Transverse colon (tissue), 3 donors: ENCODE results near the gene PLD5.

Experiments used
- EP300 ChIP-seq: sonication (generic); formaldehyde crosslinking; IDR thresholded peaks from one replicate; pipeline ENCODE4 v1.6.1; 2017; ENCODE audit warnings: antibody characterized with exemption, low read depth
- POLR2A ChIP-seq: fragments of 450-650 bp; IDR thresholded peaks from one replicate; pipeline ENCODE4 v1.6.1; 2016; ENCODE audit warnings: antibody characterized with exemption, mild to moderate bottlenecking, moderate library complexity
- TF ChIP-seq, protein P1 (sequence below), 5 experiments: fragments of 200-600 bp in 3 of 5; fragments of 450-650 bp in 2 of 5; sonication (generic) in 3 of 5; IDR thresholded peaks; 1 replicate in 2 of 5; 2 replicates in 3 of 5; pipeline ENCODE4 v1.5.1; 2016 to 2017; ENCODE audit warnings: antibody characterized with exemption in 5 of 5, inconsistent platforms in 3 of 5, mild to moderate bottlenecking in 2 of 5, moderate library complexity in 1 of 5

DNA sequence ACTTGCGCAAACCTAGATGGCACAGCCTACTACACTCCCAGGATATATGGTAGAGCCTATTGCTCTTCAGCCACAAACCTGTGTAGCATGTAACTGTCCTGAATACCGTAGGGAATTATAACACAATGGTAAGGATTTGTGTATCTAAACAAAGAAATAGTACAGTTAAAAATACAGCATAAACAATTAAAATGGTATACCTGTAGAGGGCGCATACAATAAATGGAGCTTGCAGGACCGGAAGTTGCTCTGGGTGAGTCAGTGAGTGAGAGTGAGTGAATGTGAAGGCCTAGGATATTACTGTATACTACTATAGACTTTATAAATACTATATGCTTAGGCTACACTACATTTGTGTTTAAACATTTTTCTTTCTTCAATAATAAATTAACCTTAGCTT lies 99.3 kb downstream of the PLD5 start:
- TF ChIP-seq, protein P1, sequence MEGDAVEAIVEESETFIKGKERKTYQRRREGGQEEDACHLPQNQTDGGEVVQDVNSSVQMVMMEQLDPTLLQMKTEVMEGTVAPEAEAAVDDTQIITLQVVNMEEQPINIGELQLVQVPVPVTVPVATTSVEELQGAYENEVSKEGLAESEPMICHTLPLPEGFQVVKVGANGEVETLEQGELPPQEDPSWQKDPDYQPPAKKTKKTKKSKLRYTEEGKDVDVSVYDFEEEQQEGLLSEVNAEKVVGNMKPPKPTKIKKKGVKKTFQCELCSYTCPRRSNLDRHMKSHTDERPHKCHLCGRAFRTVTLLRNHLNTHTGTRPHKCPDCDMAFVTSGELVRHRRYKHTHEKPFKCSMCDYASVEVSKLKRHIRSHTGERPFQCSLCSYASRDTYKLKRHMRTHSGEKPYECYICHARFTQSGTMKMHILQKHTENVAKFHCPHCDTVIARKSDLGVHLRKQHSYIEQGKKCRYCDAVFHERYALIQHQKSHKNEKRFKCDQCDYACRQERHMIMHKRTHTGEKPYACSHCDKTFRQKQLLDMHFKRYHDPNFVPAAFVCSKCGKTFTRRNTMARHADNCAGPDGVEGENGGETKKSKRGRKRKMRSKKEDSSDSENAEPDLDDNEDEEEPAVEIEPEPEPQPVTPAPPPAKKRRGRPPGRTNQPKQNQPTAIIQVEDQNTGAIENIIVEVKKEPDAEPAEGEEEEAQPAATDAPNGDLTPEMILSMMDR (IDR thresholded peaks at IDR 0.05) = no peak
- no peak for TF ChIP-seq EP300
- no peak for TF ChIP-seq POLR2A
